Stimulated activated CD8-positive, alpha-beta memory T cell treated with anti-CD3 and anti-CD28 coated beads, Interleukin-2, amount 100 ng/mL, for 48 hours (primary cell): ENCODE measurements around the gene AK9.
"Not testable (repeated sequence)": the region's sequence is repeated elsewhere in the genome, so short reads cannot be mapped to it uniquely, and the experiment has no call there.

Experiments
- DNase-seq, 2 donors: peaks; one replicate each; pipeline ENCODE4 v3.0.0-alpha.2; 2020; ENCODE audit warnings: low read depth in 2 of 2

Gene AK9

GRCh38 chr6:109625199-109625598 lies 65.8 kb downstream of the AK9 start:
- no peak for DNase-seq

GRCh38 chr6:109623288-109623687 lies 67.7 kb downstream of the AK9 start:
- DNase-seq: no peak

- no peak for DNase-seq
Measured at GRCh38 chr6:109612268-109612667, 78.7 kb downstream of the AK9 start.

- no peak for DNase-seq
Measured at GRCh38 chr6:109611502-109611901, 79.5 kb downstream of the AK9 start.

GRCh38 chr6:109610590-109610989 lies 80.4 kb downstream of the AK9 start:
- no peak for DNase-seq

- DNase-seq: no peak
Measured at GRCh38 chr6:109609737-109610136, 81.3 kb downstream of the AK9 start.

GRCh38 chr6:109606359-109606758 lies 84.6 kb downstream of the AK9 start:
- DNase-seq: no peak

GRCh38 chr6:109595998-109596397 lies 95.0 kb downstream of the AK9 start:
- DNase-seq: no peak

GRCh38 chr6:109580519-109580918 lies 110.5 kb downstream of the AK9 start:
- no peak for DNase-seq

GRCh38 chr6:109579361-109579760 lies 111.6 kb downstream of the AK9 start:
- no peak for DNase-seq

GRCh38 chr6:109569901-109570300 lies 121.1 kb downstream of the AK9 start:
- not testable (repeated sequence) for DNase-seq

GRCh38 chr6:109561844-109562243 lies 129.2 kb downstream of the AK9 start:
- no peak for DNase-seq

- no peak for DNase-seq
Measured at GRCh38 chr6:109531446-109531845, 159.6 kb downstream of the AK9 start.

- DNase-seq: no peak
Measured at GRCh38 chr6:109527989-109528388, 163.0 kb downstream of the AK9 start.

GRCh38 chr6:109526905-109527628 lies 163.9 kb downstream of the AK9 start:
- DNase-seq: peak; percentile 6 to 20

- DNase-seq: no peak
Measured at GRCh38 chr6:109524129-109524528, 166.9 kb downstream of the AK9 start.

GRCh38 chr6:109523478-109523877 lies 167.5 kb downstream of the AK9 start:
- DNase-seq: no peak

GRCh38 chr6:109521080-109521479 lies 169.9 kb downstream of the AK9 start:
- DNase-seq: no peak

GRCh38 chr6:109519647-109520046 lies 171.4 kb downstream of the AK9 start:
- not testable (repeated sequence) for DNase-seq

GRCh38 chr6:109516929-109517328 lies 174.1 kb downstream of the AK9 start:
- no peak for DNase-seq

GRCh38 chr6:109515781-109516409 lies 175.1 kb downstream of the AK9 start:
- DNase-seq: no peak

- DNase-seq: no peak
Measured at GRCh38 chr6:109514946-109515345, 176.1 kb downstream of the AK9 start.

GRCh38 chr6:109513571-109514071 lies 177.4 kb downstream of the AK9 start:
- DNase-seq: no peak
